NOMO-1 (cell line): ENCODE results near the gene ZNF273.

Experiments
- DNase-seq, 2 experiments: peaks; one replicate each; lab custom pipeline; 2025; ENCODE audit not compliant: unreplicated experiment in 2 of 2; lab: John Stamatoyannopoulos, UW

The ZNF273 gene

DNA sequence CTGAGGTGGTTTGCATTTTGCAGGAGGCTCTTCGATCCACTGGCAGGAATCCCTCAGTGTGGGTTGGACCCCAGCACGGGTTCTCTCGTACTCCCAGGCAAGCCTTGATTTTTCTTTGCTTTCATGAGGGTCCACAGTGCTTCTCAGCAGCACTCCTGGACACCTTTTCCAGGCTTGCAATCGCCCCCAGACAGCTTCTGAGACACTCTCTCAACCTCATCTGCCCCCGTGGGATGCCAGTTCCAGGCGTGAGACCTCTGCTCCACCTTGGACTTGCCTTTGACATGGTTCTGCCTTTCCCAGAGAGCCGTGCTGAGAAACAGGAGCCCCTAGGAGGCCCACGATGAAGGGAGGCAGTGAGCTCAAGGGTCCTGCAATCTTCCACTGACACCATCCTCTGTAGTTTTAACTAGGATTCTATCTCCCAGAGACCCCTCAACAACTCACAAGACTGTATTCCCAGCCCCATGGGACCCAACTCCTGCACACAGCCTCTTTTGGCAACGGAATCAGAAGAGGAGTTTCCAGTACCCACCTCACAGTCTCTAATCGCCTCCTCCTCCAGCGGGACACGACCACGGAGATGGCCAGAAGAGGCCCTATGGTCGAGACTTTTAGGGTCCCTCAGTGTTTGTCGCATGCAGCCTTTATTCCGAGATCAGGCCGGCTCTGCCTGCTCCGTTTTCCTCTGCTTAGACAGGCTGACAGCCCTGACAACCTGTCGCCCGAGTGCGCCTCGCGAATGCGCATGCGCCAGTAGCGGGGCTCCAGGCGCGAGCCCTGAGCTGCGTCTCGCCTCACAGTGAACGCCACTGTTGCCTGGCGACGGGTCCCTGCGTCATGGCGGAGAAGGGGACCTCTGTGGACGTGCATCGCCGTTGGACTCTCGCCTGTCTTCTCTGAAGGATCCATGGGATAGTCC, 26.0 kb upstream of the ZNF273 start:
- no peak for DNase-seq

DNA sequence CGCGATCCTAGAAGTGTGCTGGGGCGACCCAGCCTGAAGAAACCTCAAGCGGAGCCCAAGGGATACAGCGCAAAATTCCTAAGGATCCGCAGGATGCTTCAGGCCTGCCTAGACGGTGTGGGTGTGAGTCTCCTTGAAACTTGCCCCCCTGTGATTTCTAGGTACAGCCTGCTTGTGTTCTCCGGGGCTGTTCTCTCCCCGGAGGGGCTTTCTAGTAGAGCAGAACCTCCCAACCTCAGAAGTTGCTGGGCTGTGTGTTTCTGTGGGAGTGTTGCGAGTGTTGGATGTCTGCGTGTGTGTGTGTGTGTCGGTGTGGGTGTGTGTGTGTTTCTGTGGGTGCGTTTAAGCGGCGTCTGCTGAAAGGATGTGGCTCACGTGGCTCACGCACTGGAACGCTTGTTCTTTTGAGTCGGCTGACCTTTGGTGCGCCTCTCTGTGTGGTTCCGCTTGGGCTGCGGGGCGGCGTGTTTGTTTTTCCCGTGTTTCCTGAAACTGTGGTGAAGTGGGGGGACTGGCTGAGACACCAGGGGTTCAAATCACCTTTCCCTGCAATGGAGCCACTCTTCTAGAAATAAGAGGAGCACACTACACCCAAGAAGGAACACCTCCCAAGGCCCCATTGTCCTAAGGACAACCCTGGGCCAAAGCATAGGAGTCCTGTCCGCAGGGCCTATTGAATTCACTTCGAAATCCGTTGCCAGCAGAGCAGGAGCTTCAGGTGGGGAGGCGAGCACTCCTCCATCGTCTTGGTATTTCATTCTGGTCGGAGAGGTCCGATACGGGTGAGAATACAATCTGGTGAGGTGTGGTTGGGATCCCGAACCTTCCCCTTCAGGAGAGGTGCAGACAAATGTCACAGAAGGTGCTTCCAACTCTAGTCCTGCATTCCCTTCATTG, 25.1 kb upstream of the ZNF273 start:
- DNase-seq: no peak

DNA sequence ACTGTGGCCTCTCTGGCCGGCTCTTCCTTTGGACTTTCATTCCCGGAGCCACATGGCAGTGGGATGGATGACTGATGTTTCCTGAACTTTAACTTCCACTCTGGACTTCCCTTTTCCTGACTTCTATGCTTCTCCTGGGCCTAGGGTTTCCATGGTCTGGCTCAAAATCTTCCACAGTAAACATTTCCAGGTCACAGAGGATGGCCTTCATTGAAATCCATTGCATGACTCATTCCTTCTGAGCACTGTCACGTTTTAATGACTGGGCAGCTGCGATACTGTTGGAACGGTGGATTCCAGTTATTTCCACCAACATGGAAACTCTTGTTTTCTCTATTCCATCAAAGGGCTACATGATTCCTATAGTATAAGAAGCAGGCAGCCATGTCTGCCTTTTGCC, 24.4 kb upstream of the ZNF273 start:
- no peak for DNase-seq

DNA sequence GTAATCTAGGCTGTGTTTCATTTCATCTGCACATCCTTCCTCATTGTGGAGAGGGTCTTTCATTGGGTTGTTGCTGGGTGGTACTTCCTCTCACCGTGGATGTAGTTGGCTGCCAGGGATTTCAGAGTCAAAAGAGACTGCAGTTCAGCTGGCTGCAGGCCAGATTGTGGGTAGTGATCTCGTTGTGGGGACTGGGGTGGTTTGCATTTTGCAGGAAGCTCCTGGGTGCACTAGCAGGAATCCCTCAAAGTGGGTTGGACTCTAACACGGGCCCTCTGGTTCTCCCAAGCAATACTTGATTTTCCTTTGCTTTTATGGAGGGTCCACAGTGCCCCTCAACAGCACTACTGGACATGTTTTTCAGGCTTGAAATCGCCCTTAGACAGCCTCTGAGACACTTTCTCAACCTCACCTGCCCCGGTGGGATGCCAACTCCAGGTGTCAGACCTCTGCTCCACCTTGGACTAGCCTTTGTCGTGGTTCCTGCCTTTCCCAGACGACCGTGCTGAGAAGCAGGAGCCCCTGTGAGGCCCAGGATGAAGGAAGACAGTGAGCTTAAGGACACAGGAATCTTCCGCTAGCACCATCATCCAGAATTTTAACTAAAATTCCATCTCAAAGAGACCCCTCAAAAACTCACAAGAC, 23.9 kb upstream of the ZNF273 start:
- DNase-seq: no peak

DNA sequence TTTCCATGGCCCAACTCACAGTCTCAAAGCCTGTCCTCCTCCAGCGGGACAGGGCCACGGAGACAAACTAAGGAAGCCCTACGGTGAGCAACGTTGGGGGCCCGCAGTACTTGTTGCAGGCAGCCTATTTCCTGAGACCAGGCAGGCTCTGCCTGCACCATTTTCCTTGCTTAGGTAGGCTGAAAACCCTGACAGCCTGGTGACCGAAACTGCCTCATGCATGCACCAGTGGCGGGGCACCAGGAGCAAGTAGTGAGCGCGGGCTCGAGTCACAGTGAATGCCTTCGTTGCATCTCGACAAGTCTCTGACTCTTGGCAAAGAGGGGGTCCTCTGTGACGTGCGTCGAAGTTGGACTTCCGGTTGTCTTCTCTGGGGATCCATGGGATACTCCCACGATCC, 23.3 kb upstream of the ZNF273 start:
- DNase-seq: no peak

DNA sequence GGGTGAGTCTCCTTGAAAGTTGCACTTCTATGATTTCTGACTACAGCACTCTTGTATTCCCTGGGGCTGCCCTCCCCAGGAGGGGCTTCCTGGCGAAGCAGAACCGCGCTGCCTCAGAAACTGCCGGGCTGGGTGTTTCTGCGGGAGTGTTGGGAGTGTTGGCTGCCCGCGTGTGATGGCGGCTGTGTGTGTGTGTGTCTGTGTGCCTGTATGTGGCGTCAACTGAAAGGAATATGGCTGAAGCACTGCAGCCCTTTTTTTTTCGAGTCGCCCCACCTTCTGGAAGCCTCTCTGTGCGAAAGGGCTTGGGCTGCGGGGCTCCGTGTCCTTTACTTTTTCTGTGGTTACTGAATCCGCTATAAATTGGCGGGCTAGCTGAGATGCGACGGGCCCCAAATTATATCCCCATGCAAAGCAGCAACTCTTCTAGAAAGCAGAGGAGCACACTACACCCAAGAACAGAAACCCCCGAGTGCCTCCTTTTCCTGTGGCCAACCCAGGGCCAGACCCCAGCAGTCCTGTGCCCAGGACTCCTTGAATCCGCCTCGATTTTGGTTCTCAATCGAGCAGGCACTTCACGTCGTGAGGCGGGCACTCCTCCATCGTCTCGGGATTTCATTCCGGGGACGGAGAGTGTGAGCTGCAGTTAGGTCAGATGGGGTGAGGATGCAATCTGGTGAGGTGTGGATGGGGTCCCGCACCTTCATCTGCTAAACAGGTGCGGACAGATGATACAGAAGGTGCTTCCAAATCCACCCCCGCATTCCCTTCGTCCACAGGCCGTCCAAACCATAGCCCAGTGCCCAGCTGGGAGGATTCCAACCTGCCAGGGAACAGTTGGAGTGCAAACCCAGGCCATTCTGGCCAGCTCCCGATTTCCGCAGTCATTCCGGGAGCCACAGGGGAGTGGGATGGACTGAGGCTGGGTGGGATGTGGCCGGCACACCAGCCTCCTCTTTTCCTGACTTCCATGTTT, 22.5 kb upstream of the ZNF273 start:
- no peak for DNase-seq

DNA sequence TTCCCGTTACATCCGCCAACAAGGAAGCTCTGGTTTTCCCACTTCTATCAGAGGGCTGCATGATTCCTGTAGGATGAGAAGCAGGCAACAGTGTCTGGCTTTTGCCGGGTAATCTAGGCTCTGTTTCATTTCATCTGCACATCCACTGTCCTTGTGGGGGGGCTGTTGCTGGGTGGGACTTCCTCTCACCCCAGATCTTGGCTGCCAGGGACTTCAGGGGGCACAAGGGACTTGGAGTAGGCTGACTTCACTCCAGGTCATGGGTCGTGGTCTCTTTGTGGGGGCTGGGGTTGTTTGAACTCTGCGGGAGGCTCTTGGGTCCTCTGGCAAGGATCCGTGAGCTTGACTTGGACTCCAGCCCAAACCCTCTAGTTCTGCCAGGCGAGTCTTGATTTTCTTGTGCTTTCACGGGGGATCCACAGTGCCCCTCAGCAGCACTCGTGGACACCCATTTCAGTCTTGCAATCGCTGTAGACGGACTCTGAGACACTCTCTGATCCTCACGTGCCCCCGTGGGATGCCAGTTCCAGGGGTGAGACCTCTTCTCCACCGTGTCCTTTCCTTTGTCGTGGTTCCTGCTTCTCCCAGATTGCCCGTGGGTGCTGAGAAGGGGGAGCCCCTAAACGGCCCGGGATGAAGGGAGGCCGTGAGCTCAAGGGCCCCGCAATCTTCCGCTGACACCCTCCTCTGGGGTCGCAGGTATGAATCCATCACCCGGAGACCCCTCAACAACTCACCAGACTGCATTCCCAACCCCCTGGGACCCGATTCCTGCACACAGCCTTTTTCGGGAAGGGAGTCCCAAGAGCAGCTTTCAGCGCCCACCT, 21.4 kb upstream of the ZNF273 start:
- DNase-seq: no peak

DNA sequence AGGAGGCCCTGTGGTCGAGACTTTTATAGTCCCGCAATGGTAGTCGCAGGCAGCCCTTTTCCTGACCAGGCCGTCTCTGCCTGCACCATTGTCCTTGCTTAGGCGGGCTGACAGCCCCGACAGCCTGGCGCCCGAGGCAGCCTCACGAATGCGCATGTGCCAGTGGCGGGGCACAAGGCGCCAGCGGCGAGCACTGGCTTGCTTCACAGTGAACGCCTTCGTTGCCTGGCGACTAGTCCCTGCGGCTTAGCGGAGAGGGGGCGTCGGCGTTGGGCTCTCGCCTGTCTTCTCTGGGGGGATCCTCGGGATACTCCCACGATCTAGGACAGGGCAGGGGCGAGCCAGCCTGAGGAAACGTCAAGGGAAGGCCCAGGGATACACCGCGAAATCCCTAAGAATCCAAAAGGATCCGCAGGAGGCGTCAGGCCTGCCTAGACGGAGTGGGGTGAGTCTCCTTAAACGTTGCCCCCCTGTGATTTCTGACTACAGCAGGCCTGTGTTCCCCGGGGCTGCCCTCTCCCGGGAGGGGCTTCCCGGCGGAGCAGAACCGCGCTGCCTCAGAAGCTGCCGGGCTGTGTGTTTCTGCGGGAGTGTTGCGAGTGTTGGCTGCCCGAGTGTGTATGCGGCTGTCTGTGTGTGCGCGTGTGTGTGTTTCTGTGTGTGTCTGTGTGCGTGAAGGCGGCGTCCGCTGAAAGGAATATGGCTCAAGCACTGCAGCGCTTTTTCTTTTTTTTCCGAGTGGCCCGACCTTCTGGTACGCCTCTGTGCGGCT, 20.5 kb upstream of the ZNF273 start:
- no peak for DNase-seq

DNA sequence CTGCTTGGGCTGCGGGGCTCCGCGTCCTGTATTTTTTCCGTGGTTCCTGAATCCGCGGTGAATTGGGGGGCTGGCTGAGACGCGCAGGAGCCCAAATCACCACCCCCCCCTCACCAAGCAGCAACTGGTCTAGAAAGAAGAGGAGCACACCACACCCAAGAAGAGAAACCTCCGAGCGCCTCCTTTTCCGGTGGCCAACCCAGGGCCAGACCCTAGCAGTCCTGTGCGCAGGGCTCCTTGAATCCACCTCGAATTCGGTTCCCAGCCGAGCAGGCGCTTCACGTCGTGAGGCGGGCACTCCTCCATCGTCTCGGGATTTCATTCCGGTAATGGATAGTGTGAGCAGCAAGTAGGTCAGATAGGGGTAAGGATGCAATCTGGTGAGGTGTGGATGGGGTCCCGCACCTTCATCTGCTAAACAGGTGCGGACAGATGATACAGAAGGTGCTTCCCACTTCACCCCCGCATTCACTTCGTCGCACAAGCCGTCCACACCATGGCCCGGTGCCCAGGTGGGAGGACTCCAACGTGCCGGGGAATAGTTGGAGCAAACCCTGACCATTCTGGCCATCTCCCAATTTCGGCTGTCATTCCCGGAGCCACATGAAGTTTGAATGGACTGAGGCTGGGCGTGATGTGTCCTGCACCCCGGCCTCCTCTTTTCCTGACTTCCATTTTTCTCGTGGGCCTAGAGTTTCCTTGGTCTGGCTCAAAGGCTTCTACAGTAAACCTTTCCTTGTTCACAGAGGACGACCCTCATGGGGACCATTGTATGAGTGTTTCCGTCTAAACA, 19.8 kb upstream of the ZNF273 start:
- no peak for DNase-seq

DNA sequence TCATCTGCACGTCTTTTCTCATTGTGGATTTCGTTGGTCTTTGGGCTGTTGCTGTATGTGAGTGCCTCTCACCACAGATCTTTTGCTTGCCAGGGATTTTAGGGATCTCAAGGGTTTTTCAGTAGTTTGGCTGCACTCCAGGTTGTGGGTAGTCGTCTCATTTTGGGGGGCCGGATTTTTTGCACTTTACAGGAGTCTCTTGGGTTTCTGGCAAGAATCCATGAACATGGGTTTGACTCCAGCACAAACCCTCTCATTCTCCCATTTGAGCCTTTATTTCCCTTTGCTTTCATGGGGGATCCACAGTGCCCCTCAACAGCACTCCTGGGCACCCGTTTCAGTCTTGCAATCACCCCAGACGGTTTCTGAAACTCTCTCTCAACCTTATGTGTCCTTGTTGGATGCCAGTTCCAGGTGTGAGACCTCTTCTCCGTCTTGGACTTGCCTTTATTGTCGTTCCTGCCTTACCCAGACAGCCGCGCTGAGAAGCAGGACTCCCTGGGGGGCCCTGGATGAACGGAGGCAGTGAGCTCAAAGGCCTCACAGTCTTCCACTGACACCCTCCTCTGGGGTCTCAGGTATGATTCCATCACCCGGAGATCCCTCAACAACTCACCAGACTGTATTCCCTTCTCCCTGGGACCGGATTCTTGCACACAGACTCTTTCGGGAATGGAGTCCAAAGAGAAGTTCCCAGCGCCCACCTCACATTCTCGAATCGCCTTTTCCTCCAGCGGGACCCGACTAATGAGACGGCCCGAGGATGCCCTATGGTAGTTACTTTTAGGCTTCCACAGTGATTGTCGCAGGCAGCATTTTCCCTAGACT, 18.8 kb upstream of the ZNF273 start:
- no peak for DNase-seq

DNA sequence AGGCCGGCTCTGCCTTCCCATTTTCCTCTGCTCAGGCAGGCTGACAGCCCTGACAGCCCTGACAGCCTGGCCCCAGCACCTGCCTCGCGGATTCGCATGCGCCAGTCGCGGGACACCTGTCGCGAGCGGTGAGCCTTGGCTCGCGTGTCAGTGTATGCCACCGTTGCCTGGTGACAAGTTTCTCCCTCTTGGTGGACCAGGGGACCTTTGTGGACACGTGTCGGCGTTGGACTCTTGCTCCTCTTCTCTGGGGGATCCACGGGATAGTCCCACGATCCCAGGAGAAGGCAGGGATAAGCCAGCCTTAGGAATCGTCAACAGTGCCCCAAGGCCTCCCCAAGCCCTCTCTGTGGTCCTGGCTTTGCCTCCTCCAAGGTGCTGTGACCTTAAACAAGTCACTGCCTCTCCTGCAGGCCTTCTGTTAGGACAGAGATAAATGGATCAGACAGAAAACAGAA, 18.1 kb upstream of the ZNF273 start:
- DNase-seq: no peak

DNA sequence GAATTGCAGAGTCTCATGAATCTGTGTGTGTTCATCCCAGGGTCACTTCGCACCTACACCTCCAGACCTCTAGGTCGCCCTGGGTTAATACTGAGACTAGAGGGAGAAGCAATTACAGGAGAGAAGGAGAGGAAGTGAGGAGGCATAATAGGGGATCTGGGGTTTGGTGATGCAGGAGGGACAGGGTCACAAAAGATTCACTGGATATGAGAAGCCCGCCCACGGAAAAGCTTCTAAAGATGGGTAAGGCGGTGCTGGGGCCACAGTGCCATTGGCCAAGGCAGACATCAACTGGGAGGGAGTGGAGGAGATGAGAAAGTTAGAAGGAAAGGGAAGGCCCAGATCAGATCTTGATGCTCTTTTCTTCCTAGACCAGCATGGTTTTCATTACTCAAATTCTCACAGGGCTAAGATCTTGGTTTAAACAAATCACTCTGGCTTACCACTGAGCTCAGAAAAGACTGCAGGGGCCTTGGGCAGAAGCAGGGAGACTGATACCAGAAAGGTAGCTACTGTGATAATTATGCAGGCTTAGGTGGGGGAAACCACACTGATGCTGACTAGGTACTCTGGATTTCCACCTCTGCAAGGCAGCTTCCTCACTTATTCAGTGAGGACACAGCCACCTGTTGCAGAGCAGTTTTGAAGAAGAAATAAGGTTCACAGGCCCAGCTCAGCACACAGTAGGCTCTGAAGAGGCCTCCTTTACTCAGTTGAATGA, 17.4 kb upstream of the ZNF273 start:
- DNase-seq: no peak

DNA sequence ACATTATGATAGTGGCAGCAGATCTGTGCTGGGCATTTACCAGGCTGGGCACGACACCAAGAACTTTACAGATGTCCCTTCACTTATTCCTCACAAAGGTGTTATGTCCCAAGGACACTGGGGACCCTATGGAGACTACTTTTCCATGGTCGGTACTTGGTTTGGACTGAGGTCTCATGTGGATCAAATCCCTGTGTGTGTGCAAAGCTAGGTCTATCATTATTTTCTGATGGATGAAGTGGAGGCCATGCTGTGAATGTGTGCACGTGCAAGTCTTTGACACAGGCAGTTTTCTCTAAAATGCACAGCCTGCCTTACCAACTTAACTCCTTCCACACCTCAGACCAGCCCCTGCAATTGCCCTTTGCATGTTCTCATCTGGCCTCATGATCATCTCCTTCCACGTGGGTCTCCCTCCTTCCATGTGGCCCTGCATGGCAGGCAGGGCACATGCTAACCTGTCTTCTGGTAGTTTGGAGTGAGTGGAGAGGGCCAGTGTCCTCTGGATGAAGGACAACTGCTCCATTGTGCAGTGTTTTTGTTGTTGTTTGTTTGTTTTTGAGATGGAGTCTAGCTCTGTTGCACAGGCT, 16.0 kb upstream of the ZNF273 start:
- DNase-seq: no peak

DNA sequence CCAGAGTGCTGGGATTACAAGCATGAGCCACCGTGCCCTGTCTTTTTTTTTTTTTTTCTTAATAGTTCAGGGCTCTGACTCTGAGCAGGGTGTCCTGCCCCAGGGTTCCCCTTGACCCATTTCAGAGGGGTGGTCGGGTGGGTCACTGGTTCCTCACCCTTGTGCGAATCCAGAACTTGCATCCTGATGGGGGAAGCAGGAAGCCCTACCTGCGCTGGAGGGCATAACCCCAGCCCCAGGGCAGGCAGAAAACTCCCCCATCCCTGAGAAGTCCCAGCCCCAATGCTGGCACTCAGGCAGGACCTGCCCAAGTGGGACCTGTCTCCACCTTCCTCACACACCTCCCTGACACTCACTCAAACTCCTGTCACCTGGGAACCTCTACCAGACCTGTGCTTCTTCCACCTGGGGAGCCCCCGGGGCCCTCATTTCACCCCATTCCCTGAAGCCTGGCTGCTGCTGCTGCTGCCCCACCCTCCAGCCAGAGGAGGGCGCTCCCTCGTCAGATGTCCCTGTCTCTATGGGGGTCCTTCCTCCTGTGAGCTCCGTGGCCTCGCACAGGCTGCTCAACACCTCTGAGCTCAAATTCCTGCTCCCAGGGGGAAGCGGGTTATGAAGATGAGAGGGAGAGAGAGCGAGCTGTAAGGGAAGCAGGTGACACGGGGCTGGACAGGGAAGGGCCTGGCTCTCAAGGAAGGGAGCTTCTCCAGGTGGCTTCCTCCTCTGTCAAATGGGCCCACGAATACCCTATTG, 15.1 kb upstream of the ZNF273 start:
- DNase-seq: peak; percentile 3 to 4

DNA sequence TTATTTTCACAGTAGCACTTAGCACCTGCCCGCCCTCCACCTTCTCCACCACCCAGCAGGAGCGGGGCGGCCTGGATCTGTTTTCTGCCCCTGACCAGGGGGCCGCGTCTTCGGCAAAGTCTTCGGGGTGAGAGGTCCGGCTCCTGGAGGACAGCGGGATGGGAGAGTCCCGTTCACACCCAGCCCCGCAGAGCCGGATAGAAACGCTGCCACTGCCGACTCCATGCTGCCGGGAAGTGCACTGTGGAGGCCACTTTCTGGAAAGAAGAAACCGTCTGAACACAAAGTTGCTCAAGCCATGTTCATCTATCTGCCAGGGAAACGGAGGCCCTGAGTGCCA, 14.5 kb upstream of the ZNF273 start:
- DNase-seq: no peak
